NCI-H2029 treated with DMSO at 0.1 percent for 48 hours (cell line): ENCODE measurements around the gene PGRMC2.
A peak's percentile ranks its signal among the peaks of the same experiment; 100 is the strongest.

Experiments used
- DNase-seq: peaks from one replicate; lab custom pipeline; 2025; lab: John Stamatoyannopoulos, UW

PGRMC2 gene

DNA sequence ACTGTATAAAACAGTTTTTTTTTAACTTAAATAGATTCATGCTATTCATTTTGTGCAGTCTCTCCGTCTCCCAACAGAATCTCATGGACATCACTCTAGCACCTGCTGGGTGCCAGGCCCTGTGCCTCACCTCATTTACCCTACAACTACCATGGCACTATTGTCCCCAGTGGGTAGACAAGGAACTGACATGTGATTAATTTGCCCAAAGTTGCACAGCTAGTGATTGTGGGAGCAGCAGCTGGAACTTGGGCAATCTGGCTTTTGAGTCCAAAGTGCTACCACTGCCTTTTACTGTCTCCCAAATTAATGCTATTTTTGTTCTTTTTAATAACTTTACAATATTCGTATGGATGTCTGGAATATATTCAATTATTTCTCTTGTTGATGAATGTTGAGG, 11.2 kb upstream of the PGRMC2 start:
- no peak for DNase-seq

DNA sequence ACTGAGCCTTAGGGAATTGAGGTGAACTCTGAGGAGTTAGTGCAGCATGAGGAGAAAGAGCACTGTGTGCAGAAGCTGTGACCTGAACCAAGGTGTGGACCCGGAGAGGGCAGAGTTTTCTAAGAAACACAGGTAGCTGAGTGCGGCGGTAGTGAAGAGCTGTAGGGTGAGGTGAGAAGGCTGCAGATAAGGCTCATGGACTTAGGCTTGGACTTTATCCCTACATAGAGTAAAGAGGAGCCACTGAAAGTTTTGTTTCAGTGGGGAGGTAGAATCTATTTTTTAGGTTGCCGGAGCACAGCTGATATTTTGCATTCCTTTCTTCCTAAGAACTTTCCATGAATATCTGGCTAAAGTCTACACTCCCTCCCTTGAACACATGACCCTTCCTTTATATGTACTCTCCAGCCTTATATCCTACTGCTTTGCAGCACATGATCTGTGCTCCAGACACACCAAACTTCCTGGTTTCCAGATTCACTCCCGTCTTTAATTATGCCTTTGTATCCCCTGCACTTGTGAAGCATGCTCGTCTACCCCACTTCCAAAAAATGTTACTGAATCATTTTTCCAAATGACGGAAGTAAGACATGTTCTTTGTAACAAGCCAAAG, 10.6 kb upstream of the PGRMC2 start:
- DNase-seq = no peak

DNA sequence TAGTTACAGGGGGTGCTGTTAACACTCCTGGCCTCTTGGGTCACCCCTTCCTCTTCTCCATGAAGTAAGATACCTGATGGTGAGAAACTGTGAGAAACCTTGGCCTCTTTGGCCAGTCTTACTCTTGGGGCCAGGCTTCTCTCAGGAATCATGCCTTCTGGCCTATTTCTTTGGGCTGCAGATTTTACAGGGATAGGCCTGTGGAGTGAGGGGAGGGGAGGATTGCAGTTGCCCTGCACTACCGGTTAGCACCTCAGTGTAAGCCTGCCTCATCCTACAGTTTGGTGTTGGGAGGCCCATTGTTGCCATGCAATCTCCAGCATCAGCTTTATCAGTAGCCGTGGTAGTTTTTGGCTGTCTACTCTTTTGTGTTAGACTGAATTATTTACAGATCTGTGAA, 7.6 kb upstream of the PGRMC2 start:
- DNase-seq = no peak

DNA sequence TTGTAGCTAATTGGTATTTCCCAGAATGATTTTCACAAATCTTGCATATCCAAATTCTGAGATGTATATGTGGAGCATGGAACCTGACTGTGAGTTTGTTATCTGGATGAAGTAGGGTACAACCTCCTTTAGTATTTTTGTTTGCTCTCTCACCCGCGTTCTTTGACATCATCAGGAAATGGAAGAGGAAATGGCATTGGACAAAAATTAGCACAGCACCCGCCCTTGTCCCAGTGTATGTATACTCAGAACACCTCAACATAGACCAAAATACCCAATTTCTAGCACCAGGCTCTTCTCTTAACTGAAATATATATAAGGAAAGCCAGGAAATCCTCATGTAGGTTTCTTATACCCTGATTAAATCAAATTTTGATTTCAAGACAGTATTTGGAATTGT, 6.9 kb upstream of the PGRMC2 start:
- DNase-seq = no peak

DNA sequence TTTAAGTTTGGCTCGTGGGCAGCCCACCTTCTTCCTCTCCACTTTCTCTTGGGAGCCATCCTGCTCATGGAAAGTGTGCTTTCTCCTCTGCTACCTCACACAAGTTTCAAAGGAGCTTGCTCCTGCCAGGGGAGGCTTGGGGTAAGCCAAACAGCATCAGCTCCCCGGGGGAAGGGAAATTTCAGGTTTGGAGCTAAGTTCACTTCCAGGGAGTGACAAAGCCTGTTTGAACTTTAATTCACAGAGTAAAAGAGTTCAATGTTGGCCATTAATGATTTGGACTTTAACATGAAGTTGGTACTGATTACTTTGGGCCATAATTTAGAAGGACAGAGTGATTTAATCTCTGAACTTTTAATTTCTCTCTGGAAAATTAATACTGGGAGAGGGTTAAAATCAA, 4.7 kb upstream of the PGRMC2 start:
- no peak for DNase-seq

DNA sequence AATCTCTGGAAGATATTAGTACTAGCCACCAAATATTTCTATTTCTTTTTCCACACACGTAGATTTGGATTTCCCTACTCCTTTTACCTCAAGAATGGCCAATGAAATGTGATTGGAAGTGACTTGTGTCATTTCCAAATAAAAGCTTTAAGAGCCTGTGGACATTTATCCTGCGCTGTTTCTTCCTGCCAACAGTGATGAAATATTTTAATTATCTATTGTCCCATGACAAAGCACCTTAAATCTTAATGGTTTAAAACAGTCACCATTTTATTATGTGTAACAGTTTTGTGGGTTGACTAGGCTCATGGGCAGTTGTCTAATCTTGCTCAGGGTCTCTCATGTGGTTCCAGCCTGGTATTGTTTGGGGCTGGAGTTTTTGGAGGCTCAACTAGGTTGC, 3.5 kb upstream of the PGRMC2 start:
- no peak for DNase-seq

DNA sequence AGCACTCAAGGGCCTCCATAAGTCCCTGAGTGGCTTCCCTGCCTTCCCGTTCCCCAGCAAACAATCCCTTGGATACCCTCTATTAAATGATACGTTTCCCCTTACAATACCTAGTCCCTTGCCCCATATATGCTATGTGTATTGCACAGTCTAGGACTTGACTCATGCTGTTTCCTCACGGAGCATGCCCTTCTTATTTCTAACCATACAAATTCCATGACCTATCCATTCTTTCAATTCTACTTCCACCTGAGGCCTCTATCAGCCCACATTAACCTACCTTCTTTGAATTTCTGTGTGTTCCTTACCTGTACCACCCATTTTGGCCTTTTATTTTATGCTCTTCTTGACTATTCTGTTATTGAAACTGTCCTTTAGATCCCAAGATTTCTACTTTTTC, 2.9 kb upstream of the PGRMC2 start:
- no peak for DNase-seq

GRCh38 chr4:128289523-128290158, 2.0 kb upstream of the PGRMC2 start:
- no peak for DNase-seq

DNA sequence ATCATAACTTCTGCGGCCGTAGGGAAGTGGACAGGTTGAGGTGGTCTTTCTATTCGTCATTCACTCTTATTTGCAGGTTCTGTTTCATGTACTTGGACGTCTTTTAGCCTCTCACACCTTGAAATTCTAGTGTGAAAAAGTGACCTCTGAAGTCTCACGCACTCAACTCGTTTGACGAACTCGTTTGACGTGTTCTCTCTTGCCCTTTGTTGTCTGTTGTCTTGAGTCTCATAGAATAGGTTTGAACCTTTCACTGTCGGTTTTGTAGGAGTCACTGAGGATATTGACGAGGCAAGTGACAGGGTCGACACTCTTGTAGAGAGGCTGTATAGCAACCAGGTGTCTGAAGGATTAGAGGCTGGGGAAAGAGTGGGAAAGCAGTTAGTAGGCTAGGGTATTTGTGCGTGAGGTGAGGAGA, 1.1 kb upstream of the PGRMC2 start:
- DNase-seq = peak; percentile 49

DNA sequence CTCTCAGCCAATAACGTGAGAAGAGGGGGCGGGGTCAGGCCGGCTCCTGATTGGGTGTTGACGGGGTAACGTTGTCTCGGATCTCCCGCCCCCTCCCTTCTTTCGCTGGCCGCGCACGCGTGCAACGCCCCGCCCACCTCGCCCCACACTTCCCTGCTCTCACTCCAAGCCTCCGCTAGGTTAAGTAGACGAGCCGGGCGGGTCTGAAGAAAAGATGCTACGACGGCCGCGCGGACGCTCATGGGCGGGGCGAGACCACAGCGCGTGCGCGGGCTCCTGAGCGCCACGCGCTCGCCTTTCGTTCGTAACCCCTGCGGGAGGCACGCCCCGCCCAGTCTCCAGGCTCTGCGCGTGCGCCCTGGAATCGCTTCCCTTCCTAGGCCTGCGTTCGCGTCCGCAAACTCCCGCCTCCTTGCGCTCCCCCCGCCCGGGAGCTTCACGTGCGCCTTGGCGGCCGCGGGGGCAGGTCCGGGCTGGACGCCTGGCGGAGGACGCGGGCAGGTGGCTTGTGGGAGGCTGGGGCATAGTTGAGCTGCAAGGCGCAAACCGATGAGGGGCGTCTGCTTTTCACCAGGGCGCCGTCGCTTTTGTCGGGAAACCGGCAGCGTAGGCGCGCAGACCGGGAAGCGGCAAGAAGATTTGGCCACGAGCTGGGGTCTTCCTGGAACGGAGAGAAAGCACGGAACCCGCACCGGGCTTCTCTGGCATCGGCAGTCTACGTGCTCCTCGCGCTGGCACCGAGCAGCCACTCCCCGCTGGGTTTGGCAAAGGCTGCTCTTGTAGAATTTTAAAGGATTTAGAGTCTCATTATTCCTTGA, 467 bp upstream of the PGRMC2 start:
- DNase-seq = peak; percentile 85

- peak; percentile 25 for DNase-seq
Measured at GRCh38 chr4:128286474-128287058, 1.0 kb downstream of the PGRMC2 start.

DNA sequence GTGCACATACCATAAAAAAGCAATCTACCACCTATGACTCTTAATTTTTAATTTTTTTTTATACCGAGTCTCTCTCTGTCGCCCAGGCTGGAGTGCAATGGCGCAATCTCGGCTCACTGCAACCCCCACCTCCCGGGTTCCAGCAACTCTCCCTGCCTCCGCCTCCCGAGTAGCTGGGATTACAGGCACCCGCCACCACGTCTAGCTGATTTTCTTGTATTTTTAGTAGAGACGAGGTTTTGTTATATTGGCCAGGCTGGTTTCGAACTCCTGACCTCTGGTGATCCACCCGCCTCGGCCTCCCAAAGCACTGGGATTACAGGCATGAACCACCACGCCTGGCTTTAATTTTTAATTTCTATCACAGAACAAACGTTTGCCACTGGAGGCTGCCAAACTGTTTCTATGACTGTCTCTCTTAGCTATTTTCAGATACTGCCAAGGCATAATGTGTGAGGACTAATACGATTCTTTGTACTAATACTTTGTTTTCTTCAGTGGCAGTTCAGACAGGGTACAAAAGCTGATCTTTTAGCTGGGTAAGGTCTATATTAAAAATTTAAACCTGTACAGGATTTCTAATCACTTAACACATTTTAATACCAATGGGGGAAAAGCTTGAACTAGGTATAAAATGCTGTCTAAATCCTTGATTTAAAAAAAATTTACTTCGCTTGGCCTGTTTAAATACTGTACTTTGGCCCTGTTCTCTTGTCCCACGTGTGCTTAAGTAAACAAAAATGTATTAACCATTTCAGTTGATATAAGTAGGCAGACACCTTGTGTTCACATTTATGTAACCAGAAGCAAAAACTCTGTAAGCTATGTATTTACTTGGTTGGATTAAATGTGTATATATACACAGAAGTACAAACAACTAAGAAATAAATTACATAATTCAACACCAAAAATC, 2.3 kb downstream of the PGRMC2 start:
- DNase-seq = peak; percentile 18

- DNase-seq = no peak
Measured at GRCh38 chr4:128284317-128284716, 3.3 kb downstream of the PGRMC2 start.

DNA sequence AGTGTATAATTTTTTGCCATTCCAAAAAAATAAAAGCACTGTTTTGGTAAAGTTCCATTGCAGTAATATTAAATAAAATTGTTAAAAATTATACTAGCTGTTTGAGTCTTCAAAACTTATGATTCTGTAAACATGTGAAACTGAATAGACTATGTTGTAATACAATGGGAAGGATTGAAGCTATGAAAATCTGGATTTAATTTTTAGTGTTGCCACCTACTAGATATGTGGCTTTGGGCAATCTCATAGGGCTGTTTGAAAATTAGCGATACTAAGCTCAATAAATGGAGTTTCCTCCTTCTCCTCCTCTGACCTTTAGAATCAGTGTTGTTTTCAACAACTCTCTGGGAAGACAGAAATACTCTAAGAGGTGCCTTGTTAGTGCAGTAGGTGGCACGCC, 4.5 kb downstream of the PGRMC2 start:
- DNase-seq = no peak

GRCh38 chr4:128282516-128282915, 5.1 kb downstream of the PGRMC2 start:
- DNase-seq = no peak

GRCh38 chr4:128281354-128281753, 6.3 kb downstream of the PGRMC2 start:
- DNase-seq = no peak

DNA sequence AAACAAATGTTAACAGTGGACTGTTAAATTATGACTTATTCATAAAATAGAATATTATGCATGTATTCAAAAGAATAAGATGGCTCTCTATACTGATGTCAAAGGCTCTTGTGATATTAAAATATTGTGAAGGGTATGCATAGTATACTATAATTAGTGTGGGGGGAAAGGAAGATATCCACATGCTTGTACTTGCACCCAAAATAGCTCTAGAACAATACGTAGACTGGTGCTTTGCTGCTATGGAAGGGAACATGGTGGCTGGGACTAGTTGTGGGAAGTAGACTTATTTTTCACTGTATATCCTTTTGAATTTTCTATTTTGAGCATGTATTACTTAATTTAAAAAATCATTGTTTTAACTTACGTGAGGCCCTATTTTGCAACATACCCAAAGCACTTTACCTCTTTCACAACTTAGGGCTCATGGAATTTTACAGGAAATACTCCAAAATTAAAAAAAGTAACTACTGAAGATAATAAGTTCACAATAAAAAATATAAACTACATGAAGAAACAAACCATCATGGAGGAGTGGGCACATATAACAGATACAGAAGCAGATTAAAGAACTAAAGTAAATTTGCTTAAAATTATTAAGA, 7.9 kb downstream of the PGRMC2 start:
- no peak for DNase-seq

DNA sequence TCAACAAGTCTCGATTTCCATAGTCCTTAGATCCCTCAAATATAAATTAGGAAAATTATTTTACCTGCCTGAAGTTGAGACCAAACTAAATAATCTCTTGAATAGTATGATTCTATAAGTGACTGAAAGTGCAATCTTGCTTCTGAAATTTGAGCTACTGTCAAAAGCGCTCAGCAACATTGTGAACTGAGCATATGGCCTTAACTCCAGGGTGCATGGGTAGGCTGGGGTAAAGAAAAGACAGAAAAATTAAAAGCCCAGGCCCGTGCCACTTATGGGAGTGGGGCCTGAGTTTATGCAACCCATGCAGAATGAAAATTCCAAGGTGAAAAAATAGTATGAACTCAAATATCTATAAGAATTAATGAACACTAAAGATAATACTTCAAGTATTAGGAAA, 9.8 kb downstream of the PGRMC2 start:
- DNase-seq = no peak

DNA sequence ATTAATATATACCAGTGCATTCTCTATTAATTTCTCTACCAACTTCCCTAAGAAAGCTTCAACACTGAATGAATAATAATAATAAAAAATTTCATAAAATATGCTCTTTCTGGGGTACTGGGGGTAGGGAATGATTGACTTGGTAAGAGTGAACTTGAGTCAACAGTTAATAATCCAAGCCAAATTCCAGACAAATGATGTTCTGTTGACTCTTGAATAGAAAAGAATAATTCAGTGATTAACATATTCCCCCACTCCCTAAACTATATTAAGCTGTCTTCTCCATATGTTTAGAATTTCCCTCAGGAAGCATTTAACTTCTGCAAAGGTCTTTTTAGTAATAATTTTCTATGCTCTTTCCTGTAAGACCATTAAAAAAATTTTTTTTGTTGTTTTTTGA, 12.3 kb downstream of the PGRMC2 start:
- no peak for DNase-seq

DNA sequence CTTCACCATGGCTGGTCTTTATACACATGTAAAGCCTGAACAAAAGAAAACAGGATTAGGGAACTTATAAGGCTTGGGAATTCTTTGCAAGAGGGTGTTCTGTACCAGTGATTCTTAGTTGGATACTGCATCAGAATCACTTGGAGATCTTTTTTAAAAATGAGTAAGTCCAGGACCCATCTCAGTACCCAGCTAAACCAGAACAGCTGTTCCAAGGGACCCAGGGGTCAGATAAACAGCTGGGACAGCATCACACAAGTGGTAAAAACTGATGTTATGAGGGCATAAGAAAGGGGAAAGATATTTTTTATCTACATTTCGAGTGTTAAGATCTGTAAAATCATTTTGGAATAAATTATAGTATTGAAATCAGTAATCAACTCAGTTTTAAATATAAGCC, 16.1 kb downstream of the PGRMC2 start:
- no peak for DNase-seq

DNA sequence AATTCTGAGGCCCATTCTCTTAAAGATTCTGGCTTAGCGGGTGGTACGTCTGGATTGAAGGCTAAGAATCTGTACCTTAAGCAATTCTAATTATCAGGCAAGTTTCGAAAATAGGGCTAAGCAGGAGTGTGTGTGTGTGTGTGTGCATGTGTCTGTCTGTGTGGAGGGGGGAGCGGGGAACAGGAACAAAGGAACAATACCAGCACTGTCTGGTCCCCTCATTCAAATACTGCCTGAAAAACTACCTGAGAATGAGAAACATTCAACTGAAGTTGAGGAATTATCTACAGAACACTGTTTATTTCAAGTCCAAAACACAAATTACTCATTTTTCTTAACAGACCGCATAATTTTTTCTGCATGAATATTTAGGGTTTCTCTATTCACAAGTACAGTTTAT, 18.6 kb downstream of the PGRMC2 start:
- no peak for DNase-seq

GRCh38 chr4:128267745-128268144, 19.9 kb downstream of the PGRMC2 start:
- DNase-seq = no peak
